Astrocyte (in vitro differentiated cells and primary cell): Measurements from ENCODE around the gene CLEC16A. TPM values are rescaled to one million over a fixed set of nuclear protein-coding genes. Genes with fewer than 3 reads are reported as not detected.

ENCODE experiments used
- DNase-seq: peaks from one replicate; pipeline ENCODE4 v3.0.0-alpha.2; 2010; ENCODE audit warnings: low read depth
- FAIRE-seq: peaks from 2 replicates; lab custom pipeline; 2011; peaks lifted over from hg19 to GRCh38; lab: Jason Lieb, UNC
- H2AFZ ChIP-seq: 2 replicates; pipeline ENCODE4 v1.6.0; 2012; ENCODE audit warnings: low read depth, low read length, inconsistent platforms
- H3K27ac ChIP-seq: 2 replicates; pipeline ENCODE4 v1.5.1; 2011; ENCODE audit warnings: low read depth, low read length, inconsistent platforms
- H3K27me3 ChIP-seq: 2 replicates; pipeline ENCODE4 v1.6.0; 2011; ENCODE audit warnings: low read length, inconsistent platforms; ENCODE audit not compliant: insufficient read depth
- H3K36me3 ChIP-seq: 2 replicates; pipeline ENCODE4 v1.5.1; 2011; ENCODE audit warnings: low read length, inconsistent platforms; ENCODE audit not compliant: insufficient read depth
- H3K4me1 ChIP-seq: 2 replicates; pipeline ENCODE4 v1.5.1; 2011; ENCODE audit warnings: low read length, inconsistent platforms; ENCODE audit not compliant: insufficient read depth
- H3K4me2 ChIP-seq: 2 replicates; pipeline ENCODE4 v1.6.0; 2012; ENCODE audit warnings: low read length, inconsistent platforms
- H3K4me3 ChIP-seq: 2 replicates; pipeline ENCODE4 v1.5.1; 2011; ENCODE audit warnings: low read depth, mild to moderate bottlenecking, low read length, inconsistent platforms; ENCODE audit not compliant: insufficient read depth
- H3K79me2 ChIP-seq: 2 replicates; pipeline ENCODE4 v1.6.0; 2012; ENCODE audit warnings: mild to moderate bottlenecking, low read length, inconsistent platforms; ENCODE audit not compliant: insufficient read depth
- H3K9ac ChIP-seq: 2 replicates; pipeline ENCODE4 v1.6.0; 2012; ENCODE audit warnings: mild to moderate bottlenecking, low read length, inconsistent platforms
- H3K9me3 ChIP-seq: 2 replicates; pipeline ENCODE4 v1.5.1; 2012; ENCODE audit warnings: low read depth, mild to moderate bottlenecking, low read length, inconsistent platforms; ENCODE audit not compliant: insufficient read depth
- H4K20me1 ChIP-seq: 2 replicates; pipeline ENCODE4 v1.6.0; 2012; ENCODE audit warnings: low read length, inconsistent platforms; ENCODE audit not compliant: insufficient read depth
- H3K27ac Mint-ChIP-seq: one replicate; pipeline ENCODE4 v1.8.0; 2021; ENCODE audit warnings: mild to moderate bottlenecking, mixed read lengths; ENCODE audit not compliant: unreplicated experiment
- H3K27me3 Mint-ChIP-seq: one replicate; pipeline ENCODE4 v1.8.0; 2021; ENCODE audit warnings: low read depth, mixed read lengths; ENCODE audit not compliant: unreplicated experiment
- H3K36me3 Mint-ChIP-seq: one replicate; pipeline ENCODE4 v1.8.0; 2021; ENCODE audit warnings: low read depth, mixed read lengths; ENCODE audit not compliant: unreplicated experiment
- H3K4me1 Mint-ChIP-seq: one replicate; pipeline ENCODE4 v1.8.0; 2021; ENCODE audit warnings: low read depth, mixed read lengths; ENCODE audit not compliant: unreplicated experiment
- H3K4me3 Mint-ChIP-seq: one replicate; pipeline ENCODE4 v1.8.0; 2021; ENCODE audit warnings: mild to moderate bottlenecking, moderate library complexity, mixed read lengths; ENCODE audit not compliant: unreplicated experiment
- H3K9me3 Mint-ChIP-seq: one replicate; pipeline ENCODE4 v1.8.0; 2021; ENCODE audit warnings: mild to moderate bottlenecking, mixed read lengths; ENCODE audit not compliant: unreplicated experiment
- EZH2 ChIP-seq: IDR thresholded peaks from 2 replicates; pipeline ENCODE4 v1.6.1; 2012; ENCODE audit warnings: mild to moderate bottlenecking, low read length, inconsistent platforms; ENCODE audit not compliant: insufficient read depth
- total RNA-seq: library from RNA; stranded (reverse); gene quantifications from 2 replicates; pipeline ENCODE4 v1.2.1, GENCODE V29; 2021
- TF ChIP-seq, protein P1 (sequence below): IDR thresholded peaks from 2 replicates; pipeline ENCODE4 v1.5.1; 2011; ENCODE audit warnings: low read depth, mild to moderate bottlenecking, inconsistent platforms, low read length, moderate library complexity; ENCODE audit not compliant: insufficient read depth

Gene CLEC16A
- total RNA-seq, 1 donor from 2014 or later, result 31.7 TPM

DNA sequence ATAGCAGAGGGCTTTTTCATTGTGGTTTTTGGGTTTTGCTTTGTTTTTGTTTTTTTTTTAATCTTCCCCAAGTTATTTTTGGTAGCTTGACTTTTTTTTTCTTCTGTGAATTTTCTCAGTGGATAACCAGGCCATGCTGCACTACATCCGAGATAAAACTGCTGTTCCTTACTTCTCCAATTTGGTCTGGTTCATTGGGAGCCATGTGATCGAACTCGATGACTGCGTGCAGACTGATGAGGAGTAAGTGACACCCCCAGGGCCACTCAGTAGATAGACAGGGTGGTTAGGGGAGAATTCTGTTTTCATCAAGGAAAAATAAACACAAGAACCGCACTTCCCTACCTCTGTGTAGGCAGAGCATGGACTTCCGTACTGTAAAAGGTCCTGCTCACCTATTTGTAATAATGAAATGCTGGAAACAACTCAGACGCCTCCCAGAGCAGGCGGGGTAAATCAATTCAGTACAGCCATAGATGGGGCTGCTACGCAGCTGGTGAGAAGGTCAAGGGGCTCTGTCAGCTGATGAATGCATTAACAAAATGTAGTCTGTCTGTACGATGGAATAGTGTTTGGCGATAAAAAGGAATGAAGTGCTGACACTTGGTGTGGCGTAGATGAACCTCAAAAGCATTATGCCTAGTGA, 28.6 kb downstream of the CLEC16A start:
- Histone ChIP-seq H4K20me1 (peaks cover 4% of the 10 kb centered on the region), H3K27me3 (no peaks in the 10 kb centered on the region), H3K79me2 (no peaks in the 10 kb centered on the region), H3K9me3 (no peaks in the 10 kb centered on the region), H2AFZ (no peak overlapping the region), H3K4me3 (no peak overlapping the region), H3K27ac (no peak overlapping the region), H3K4me1 (peaks cover 6% of the 10 kb centered on the region), H3K36me3 (peaks cover under 1% of the 10 kb centered on the region), H3K9ac (no peak overlapping the region), H3K4me2 (no peak overlapping the region)
- H3K4me1 Mint-ChIP-seq, result peaks cover 7% of the 10 kb centered on the region
- DNase-seq, result no peak
- H3K9me3 Mint-ChIP-seq, result no peaks in the 10 kb centered on the region
- FAIRE-seq, result no peak
- H3K27me3 Mint-ChIP-seq, result no peaks in the 10 kb centered on the region
- no peak overlapping the region for H3K4me3 Mint-ChIP-seq
- H3K36me3 Mint-ChIP-seq, result peaks cover 12% of the 10 kb centered on the region
- no peak for TF ChIP-seq EZH2
- TF ChIP-seq, protein P1, sequence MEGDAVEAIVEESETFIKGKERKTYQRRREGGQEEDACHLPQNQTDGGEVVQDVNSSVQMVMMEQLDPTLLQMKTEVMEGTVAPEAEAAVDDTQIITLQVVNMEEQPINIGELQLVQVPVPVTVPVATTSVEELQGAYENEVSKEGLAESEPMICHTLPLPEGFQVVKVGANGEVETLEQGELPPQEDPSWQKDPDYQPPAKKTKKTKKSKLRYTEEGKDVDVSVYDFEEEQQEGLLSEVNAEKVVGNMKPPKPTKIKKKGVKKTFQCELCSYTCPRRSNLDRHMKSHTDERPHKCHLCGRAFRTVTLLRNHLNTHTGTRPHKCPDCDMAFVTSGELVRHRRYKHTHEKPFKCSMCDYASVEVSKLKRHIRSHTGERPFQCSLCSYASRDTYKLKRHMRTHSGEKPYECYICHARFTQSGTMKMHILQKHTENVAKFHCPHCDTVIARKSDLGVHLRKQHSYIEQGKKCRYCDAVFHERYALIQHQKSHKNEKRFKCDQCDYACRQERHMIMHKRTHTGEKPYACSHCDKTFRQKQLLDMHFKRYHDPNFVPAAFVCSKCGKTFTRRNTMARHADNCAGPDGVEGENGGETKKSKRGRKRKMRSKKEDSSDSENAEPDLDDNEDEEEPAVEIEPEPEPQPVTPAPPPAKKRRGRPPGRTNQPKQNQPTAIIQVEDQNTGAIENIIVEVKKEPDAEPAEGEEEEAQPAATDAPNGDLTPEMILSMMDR, result no peak
- no peak overlapping the region for H3K27ac Mint-ChIP-seq

DNA sequence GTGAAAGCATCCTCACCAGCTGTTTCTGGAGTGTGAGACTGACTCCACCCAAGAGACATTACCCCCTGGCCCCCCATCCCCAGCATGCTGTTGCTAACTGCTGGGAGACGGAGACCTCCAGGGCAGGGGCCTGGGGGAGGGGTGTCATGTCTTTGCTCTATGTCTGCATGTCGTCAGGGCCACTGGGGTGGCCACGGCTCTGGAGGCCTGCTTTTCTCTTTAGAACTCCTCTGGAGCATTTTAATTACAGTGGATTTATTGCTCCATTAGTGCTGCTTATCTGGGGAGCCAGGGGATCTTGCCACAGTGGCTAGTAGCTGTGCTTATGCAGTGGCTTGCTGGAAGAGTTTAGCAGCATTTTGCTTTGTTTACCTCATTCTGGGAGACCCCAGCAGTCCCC, 32.3 kb downstream of the CLEC16A start:
- no peaks in the 10 kb centered on the region for H4K20me1 ChIP-seq
- no peak overlapping the region for H3K27ac ChIP-seq
- Mint-ChIP-seq H3K27me3 (no peaks in the 10 kb centered on the region), H3K36me3 (peaks cover 22% of the 10 kb centered on the region), H3K9me3 (no peaks in the 10 kb centered on the region), H3K4me1 (peaks cover 9% of the 10 kb centered on the region), H3K4me3 (no peak overlapping the region), H3K27ac (no peak overlapping the region)
- peaks cover 5% of the 10 kb centered on the region for H3K4me1 ChIP-seq
- no peak overlapping the region for H2AFZ ChIP-seq
- DNase-seq, result no peak
- H3K9me3 ChIP-seq, result no peaks in the 10 kb centered on the region
- TF ChIP-seq, protein P1, result no peak
- TF ChIP-seq EZH2, result no peak
- no peak overlapping the region for H3K9ac ChIP-seq
- H3K27me3 ChIP-seq, result no peaks in the 10 kb centered on the region
- H3K36me3 ChIP-seq, result peaks cover 2% of the 10 kb centered on the region
- no peak for FAIRE-seq
- no peak overlapping the region for H3K4me3 ChIP-seq
- no peaks in the 10 kb centered on the region for H3K79me2 ChIP-seq
- H3K4me2 ChIP-seq, result no peak overlapping the region

DNA sequence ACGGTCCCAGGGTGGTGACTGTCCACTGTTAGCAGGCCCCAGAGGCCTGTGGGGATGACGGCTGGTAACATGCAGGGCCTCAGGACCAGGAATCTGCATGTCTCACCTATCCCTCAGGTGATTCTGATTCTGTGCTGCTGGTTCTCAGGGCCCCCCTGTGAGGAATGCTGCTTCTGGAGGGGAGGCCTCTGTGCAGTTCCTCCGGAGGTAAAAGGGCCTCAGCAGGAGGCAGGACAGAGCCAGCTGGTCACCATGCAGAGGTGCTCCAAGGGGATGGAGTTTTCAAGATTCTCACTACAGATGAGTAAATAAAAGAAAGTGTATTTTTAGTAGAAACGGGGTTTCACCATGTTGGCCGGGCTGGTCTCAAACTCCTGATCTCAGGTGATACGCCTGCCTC, 33.8 kb downstream of the CLEC16A start:
- Mint-ChIP-seq H3K27me3 (no peaks in the 10 kb centered on the region), H3K9me3 (no peaks in the 10 kb centered on the region), H3K36me3 (peaks cover 21% of the 10 kb centered on the region), H3K4me3 (no peak overlapping the region), H3K4me1 (peaks cover 4% of the 10 kb centered on the region), H3K27ac (no peak overlapping the region)
- Histone ChIP-seq H3K27ac (no peak overlapping the region), H3K36me3 (peaks cover 3% of the 10 kb centered on the region), H4K20me1 (no peaks in the 10 kb centered on the region), H3K9ac (no peak overlapping the region), H3K4me2 (no peak overlapping the region), H3K4me3 (no peak overlapping the region), H3K79me2 (no peaks in the 10 kb centered on the region), H3K27me3 (no peaks in the 10 kb centered on the region), H2AFZ (no peak overlapping the region), H3K4me1 (no peaks in the 10 kb centered on the region), H3K9me3 (no peaks in the 10 kb centered on the region)
- no peak for TF ChIP-seq EZH2
- TF ChIP-seq, protein P1, result no peak
- FAIRE-seq, result no peak
- DNase-seq, result no peak
